ACHN (cell line): ENCODE measurements around the gene CDC42BPB.

Experiments
- DNase-seq: peaks from one replicate; pipeline ENCODE4 v3.0.0-alpha.2; 2015
- in situ Hi-C: cut with HindIII; loops from 2 replicates; pipeline ENCODE4 v1.10.0; 2017; ENCODE audit warnings: low sequenced_read_pairs, low pct_ligation_motif_present, low pct_unique_long_range_greater_than_20kb

CDC42BPB gene

GRCh38 chr14:103074729-103075367 is 17.5 kb upstream of the CDC42BPB start:
- DNase-seq, result peak; percentile 62
- in situ Hi-C loops, result no loop called here

- peak; percentile 61 for DNase-seq
- in situ Hi-C loops, result no loop called here
Observed at GRCh38 chr14:103073876-103074728, 16.8 kb upstream of the CDC42BPB start.

- in situ Hi-C loops, result no loop called here
- DNase-seq, result peak; percentile 89
Observed at GRCh38 chr14:103073367-103073875, 16.1 kb upstream of the CDC42BPB start.

GRCh38 chr14:103072595-103073366 is 15.4 kb upstream of the CDC42BPB start:
- in situ Hi-C loops, result no loop called here
- peak; percentile 96 for DNase-seq

- in situ Hi-C loops, result no loop called here
- DNase-seq, result peak; percentile 79
Observed at GRCh38 chr14:103071544-103072251, 14.3 kb upstream of the CDC42BPB start.

GRCh38 chr14:103070971-103071542 is 13.7 kb upstream of the CDC42BPB start:
- peak; percentile 27 for DNase-seq
- in situ Hi-C loops, result no loop called here

GRCh38 chr14:103070263-103070885 is 13.0 kb upstream of the CDC42BPB start:
- in situ Hi-C loops, result no loop called here

DNA sequence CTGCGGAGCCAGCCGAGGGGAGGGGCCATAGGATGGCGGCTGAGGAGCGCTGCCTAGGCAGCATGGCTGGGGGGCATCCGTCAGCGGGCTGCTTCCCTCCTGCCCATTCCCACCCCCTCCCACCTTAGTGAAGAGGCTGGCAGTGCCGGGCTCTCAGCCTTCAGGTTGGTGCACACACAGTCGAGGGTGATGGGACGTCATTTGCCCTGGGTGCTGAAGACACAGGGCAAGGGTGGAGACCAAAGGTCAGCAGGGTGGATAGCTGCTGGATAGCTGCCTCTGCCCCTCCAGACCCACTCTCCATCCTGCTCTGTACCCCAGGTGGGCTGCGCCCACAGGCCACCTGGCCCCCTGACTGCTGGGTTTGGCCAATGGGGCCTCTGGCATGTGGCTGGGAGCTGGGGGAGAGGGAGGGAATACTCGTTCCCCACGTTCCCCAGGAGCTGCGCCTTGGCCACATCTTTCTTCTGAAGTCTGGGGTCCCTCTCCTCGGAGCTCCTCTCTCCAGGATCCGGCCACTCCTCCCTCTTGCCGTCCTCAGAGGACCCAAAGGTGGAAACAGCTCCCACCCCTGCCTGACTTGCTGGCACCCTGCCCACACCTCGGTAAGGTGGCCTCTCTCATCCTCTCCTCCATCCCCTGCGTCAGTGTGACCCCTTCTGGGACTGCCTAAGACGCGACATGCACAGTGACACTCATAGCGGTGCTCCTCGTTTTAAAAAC is 11.2 kb upstream of the CDC42BPB start:
- in situ Hi-C loops, result no loop called here
- DNase-seq, result no peak

More at GRCh38 chr14:103070263-103070885, 13.0 kb upstream of the CDC42BPB start:
- no peak for DNase-seq

GRCh38 chr14:103067231-103067954 is 10.0 kb upstream of the CDC42BPB start:
- in situ Hi-C loops, result no loop called here

GRCh38 chr14:103066399-103066798 is 9.1 kb upstream of the CDC42BPB start:
- in situ Hi-C loops, result no loop called here

More at GRCh38 chr14:103067231-103067954, 10.0 kb upstream of the CDC42BPB start:
- peak; percentile 47 for DNase-seq

DNA sequence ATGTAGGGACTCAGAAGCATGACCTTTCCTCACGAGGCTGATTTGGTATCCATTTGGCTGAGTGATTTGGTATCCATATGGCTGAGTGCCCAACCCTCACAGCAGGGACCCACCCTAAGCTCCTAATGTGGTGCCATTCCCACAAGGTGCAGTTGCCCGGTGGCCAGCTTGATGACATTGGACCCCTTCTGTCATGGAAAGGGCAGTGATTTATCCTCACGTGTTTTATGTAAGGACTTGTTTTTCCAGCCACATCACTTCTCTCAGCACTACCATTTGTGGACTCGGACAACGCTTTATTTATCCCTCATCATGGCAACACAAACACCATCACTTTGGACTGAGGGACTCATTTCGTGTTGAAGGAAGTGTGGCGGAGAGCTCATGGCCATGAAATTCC is 8.5 kb upstream of the CDC42BPB start:
- in situ Hi-C loops, result no loop called here
- no peak for DNase-seq

More at GRCh38 chr14:103066399-103066798, 9.1 kb upstream of the CDC42BPB start:
- no peak for DNase-seq

DNA sequence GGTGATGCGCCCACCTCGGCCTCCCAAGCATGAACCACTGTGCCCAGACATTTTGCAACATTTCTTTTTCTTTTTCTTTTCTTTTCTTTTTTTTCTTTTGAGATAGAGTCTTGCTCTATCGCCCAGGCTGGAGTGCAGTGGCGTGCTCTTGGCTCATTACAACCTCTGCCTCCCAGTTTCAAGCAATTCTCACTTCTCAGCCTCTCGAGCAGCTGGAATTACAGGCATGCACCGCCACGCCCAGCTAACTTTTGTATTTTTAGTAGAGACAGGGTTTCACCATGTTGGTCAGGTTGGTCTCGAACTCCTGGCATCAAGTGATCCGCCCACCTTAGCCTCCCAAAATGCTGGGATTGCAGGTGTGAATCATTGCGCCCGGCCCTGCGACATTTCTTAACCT is 7.6 kb upstream of the CDC42BPB start:
- peak; percentile 29 for DNase-seq
- in situ Hi-C loops, result no loop called here

DNA sequence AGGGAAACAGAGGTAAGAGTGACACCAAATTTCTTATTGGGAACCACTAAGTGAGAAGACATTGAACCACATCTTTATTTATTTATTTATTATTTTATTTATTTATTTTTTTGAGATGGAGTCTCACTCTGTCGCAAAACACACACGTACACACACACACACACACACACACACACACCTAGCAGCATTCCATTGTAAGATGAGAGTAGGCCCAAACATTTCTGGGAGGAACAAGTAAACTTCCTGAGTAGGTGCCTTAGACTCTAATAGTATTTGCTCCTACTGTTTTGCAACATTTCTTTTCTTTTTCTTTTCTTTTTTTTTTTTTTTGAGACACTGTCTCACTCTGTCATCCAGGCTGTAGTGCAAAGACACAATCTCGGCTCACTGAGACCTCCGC is 7.1 kb upstream of the CDC42BPB start:
- no peak for DNase-seq
- in situ Hi-C loops, result no loop called here

DNA sequence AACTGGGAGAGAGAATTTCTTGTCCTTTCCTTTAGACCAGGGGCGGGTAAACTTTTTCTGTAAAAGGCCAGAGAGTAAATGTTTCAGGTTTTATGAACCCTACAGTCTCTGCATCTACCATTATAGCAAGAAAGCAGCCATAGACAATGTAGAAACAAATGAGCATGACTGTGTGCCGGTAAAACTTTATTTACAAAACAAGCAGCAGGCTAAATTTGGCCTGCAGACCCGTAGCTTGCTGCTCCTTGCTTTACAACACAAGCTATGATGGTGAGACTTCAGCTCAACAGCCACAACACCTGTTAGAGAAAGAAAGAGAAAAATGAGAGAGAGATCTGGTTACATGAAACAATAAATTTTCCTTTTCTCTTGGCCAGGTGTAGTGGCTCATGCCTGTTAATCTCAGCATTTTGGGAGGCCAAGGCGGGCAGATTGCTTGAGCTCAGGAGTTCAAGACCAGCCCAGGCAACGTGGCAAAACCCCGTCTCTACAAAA is 4.2 kb upstream of the CDC42BPB start:
- DNase-seq, result no peak
- in situ Hi-C loops, result no loop called here

GRCh38 chr14:103059556-103059955 is 2.2 kb upstream of the CDC42BPB start:
- DNase-seq, result no peak
- in situ Hi-C loops, result no loop called here
